GM12891 (cell line): ENCODE data around the gene PIGU.

Source experiments
- POLR2AphosphoS5 ChIP-seq: IDR thresholded peaks from 2 replicates; pipeline ENCODE4 v1.6.1; 2011; ENCODE audit warnings: low read depth, low read length, control low read depth
- POU2F2 ChIP-seq: IDR thresholded peaks from 2 replicates; pipeline ENCODE4 v1.6.1; 2011; ENCODE audit warnings: low read depth, mild to moderate bottlenecking, control low read depth, low read length, moderate library complexity
- SPI1 ChIP-seq: IDR thresholded peaks from 2 replicates; pipeline ENCODE4 v1.6.1; 2011; ENCODE audit warnings: low read depth, low read length, control low read depth
- TAF1 ChIP-seq: IDR thresholded peaks from 2 replicates; pipeline ENCODE4 v1.6.1; 2011; ENCODE audit warnings: low read depth, low read length, control low read depth

DNA sequence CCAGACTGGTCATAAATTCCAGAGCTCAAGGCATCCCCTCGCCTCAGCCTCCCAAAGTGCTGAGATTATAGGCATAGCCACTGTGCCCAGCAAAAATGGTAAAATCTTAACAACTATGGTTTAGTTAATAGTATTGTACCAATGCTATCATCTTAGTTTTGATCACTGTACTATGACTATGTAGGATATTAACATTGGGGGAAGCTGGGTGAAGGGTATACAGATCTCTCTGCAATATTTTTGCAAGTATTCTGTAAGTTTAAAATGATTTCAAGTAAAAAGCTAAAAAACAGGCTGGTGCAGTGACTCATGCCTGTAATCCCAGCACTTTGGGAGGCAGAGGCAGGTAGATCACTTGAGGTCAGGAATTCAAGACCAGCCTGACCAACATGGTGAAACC lies 7.8 kb downstream of the PIGU start:
- no peak for TF ChIP-seq POLR2AphosphoS5
- no peak for TF ChIP-seq POU2F2
- no peak for TF ChIP-seq SPI1
- TF ChIP-seq TAF1: no peak
